Transverse colon (tissue), 4 donors: ENCODE data around the gene EPN2. TPM values are rescaled to one million over a fixed set of nuclear protein-coding genes. Genes with fewer than 3 reads are reported as not detected.
A peak's percentile ranks its signal among the peaks of the same experiment; 100 is the strongest.

Source experiments
- DNase-seq: peaks from one replicate; pipeline ENCODE4 v3.0.0-alpha.2; 2019
- H3K27ac ChIP-seq, 4 donors: fragments of 200-600 bp; sonication (generic); 2 replicates each; pipeline ENCODE4 v1.5.1; 2016 to 2018; ENCODE audit warnings: inconsistent platforms in 4 of 4
- H3K27me3 ChIP-seq: fragments of 200-600 bp; sonication (generic); 2 replicates; pipeline ENCODE4 v1.5.1; 2017; ENCODE audit warnings: inconsistent platforms
- H3K36me3 ChIP-seq, 4 donors: fragments of 200-600 bp; sonication (generic); 2 replicates each; pipeline ENCODE4 v1.5.1; 2017 to 2019; ENCODE audit warnings: inconsistent platforms in 4 of 4
- H3K4me1 ChIP-seq, 4 donors: fragments of 200-600 bp; sonication (generic); 2 replicates each; pipeline ENCODE4 v1.5.1; 2017 to 2020; ENCODE audit warnings: inconsistent platforms in 4 of 4
- H3K4me3 ChIP-seq, 4 donors: fragments of 200-600 bp; sonication (generic); 1 replicate in 1 of 4; 2 replicates in 3 of 4; pipeline versions ENCODE4 v1.5.1 to v1.6.1; 2017 to 2019; ENCODE audit warnings: inconsistent platforms in 4 of 4
- H3K9me3 ChIP-seq, 2 donors: fragments of 200-600 bp; sonication (generic); 2 replicates each; pipeline ENCODE4 v1.5.1; 2017 to 2019; ENCODE audit warnings: inconsistent platforms in 2 of 2
- EP300 ChIP-seq: sonication (generic); formaldehyde crosslinking; IDR thresholded peaks from one replicate; pipeline ENCODE4 v1.6.1; 2017; ENCODE audit warnings: antibody characterized with exemption, low read depth
- POLR2A ChIP-seq: fragments of 450-650 bp; IDR thresholded peaks from one replicate; pipeline ENCODE4 v1.6.1; 2016; ENCODE audit warnings: antibody characterized with exemption, mild to moderate bottlenecking, moderate library complexity
- POLR2AphosphoS5 ChIP-seq, 3 donors: sonication (generic); formaldehyde crosslinking; IDR thresholded peaks; one replicate each; pipeline ENCODE4 v1.6.1; 2016; ENCODE audit warnings: antibody characterized with exemption in 3 of 3
- WGBS, 2 donors: methylation state at CpG; one replicate each; pipeline ENCODE4 v1.1.5; 2018; ENCODE audit warnings: low coverage in 1 of 2; 5-methylcytosine and 5-hydroxymethylcytosine counted together
- in situ Hi-C, 4 donors: fragments of 200-750 bp; cut with MboI; loops; one replicate each; pipeline versions ENCODE4 v1.15.0 to v1.15.1; 2017; ENCODE audit warnings: low sequenced_read_pairs in 3 of 4, low pct_ligation_motif_present in 1 of 4, low pct_unique_long_range_greater_than_20kb in 1 of 4
- intact Hi-C: fragments of 100-400 bp; cut with DNase I; formaldehyde crosslinking; loops from one replicate; pipeline ENCODE4 v1.15.1; 2023; ENCODE audit warnings: low total_unique reads
- total RNA-seq, 4 donors: library from RNA; depleted of rRNA; stranded (reverse); fragments of >200 nt; gene quantifications; one replicate each; pipeline ENCODE4 v1.1.0, GENCODE V29; 2016
- TF ChIP-seq, protein P1 (sequence below), 5 experiments: fragments of 200-600 bp in 3 of 5; fragments of 450-650 bp in 2 of 5; sonication (generic) in 3 of 5; IDR thresholded peaks; 1 replicate in 2 of 5; 2 replicates in 3 of 5; pipeline ENCODE4 v1.5.1; 2016 to 2017; ENCODE audit warnings: antibody characterized with exemption in 5 of 5, inconsistent platforms in 3 of 5, mild to moderate bottlenecking in 2 of 5, moderate library complexity in 1 of 5

EPN2 gene
- total RNA-seq, 4 donors from 2014 or later, result 30.4 to 98.7 (median 65.5) TPM

DNA sequence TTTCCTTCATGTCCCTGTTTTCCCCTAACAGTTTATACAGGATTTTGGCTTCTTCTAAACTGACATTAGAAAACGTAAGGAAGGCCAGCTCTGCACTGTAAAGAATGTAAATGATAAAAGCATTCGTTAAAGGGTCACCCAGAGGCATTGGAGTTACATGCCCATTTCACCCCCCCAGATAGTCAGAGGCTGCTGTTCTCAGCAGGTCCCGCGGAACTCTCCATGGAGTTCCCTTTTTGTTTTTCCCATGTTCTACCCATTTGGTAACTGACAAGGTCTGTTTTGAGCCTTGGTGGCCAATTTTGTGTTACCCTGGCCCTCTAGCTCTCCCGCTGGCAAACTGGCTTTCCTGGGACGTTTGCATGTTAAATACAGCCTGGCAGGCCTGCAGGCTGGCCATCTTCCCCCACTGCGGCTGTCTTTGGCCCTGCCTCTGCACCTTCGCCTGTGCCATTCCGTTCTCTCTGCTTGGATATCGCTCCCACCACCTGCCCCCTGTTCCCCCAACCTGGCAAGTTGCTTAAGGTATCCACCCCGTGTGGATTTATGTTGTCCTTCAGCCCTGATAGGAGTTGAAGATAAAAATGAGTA is 49.7 kb downstream of the EPN2 start:
- WGBS, 2 donors, result 69 to 76% methylated on average over 7 to 11 of the region's 11 CpGs
- H3K4me3 ChIP-seq, result no peak overlapping the region

DNA sequence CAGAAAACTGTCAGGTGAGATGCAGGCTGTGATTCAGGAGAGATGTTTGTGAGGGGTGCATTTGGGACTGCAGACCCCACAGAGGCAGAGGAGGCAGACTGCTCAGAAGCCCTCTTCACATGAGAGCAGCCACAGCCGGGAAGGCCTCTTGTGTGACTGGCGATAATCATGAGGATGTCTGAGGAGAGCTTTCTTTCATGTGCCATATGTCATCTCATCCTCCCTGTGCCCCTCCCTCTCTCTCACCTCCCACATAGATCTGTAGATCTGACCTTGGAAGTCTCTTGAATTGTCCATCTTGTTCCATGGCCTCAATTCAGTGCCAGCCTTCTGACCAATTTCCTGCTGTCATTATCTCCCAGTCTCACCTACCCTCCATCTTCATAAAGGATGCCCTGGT is 50.5 kb downstream of the EPN2 start:
- intact Hi-C loops, result no loop called here
- TF ChIP-seq POLR2A (no peak), POLR2AphosphoS5 (IDR thresholded peaks at IDR 0.05) (no peak), EP300 (no peak)
- TF ChIP-seq, protein P1, sequence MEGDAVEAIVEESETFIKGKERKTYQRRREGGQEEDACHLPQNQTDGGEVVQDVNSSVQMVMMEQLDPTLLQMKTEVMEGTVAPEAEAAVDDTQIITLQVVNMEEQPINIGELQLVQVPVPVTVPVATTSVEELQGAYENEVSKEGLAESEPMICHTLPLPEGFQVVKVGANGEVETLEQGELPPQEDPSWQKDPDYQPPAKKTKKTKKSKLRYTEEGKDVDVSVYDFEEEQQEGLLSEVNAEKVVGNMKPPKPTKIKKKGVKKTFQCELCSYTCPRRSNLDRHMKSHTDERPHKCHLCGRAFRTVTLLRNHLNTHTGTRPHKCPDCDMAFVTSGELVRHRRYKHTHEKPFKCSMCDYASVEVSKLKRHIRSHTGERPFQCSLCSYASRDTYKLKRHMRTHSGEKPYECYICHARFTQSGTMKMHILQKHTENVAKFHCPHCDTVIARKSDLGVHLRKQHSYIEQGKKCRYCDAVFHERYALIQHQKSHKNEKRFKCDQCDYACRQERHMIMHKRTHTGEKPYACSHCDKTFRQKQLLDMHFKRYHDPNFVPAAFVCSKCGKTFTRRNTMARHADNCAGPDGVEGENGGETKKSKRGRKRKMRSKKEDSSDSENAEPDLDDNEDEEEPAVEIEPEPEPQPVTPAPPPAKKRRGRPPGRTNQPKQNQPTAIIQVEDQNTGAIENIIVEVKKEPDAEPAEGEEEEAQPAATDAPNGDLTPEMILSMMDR (IDR thresholded peaks at IDR 0.05), result no peak
- in situ Hi-C loops, result no loop called here
- Histone ChIP-seq H3K9me3 (no peaks in the 10 kb centered on the region), H3K27me3 (no peaks in the 10 kb centered on the region), H3K4me3 (no peak overlapping the region), H3K27ac (no peak overlapping the region), H3K4me1 (peaks cover 5 to 30% (median 16%) of the 10 kb centered on the region in 4 donors), H3K36me3 (peaks cover 0 to 9% (median 0%) of the 10 kb centered on the region in 4 donors)
- no peak for DNase-seq
- WGBS, 2 donors, result 97 to 100% methylated on average over 2 of the region's 2 CpGs

More for the DNA sequence above, 49.7 kb downstream of the EPN2 start:
- peaks cover 0 to 9% (median 0%) of the 10 kb centered on the region in 4 donors for H3K36me3 ChIP-seq
- no peaks in the 10 kb centered on the region for H3K9me3 ChIP-seq
- in situ Hi-C loops, result no loop called here
- intact Hi-C loops, result no loop called here
- H3K27me3 ChIP-seq, result no peaks in the 10 kb centered on the region
- H3K4me1 ChIP-seq, result peaks cover 5 to 30% (median 16%) of the 10 kb centered on the region in 4 donors
- DNase-seq, result no peak
- TF ChIP-seq POLR2A (no peak), POLR2AphosphoS5 (IDR thresholded peaks at IDR 0.05) (no peak), EP300 (no peak)
- TF ChIP-seq, protein P1 (IDR thresholded peaks at IDR 0.05), result no peak
- H3K27ac ChIP-seq, result peak overlapping the region in 1 of 4 donors; percentile 45

DNA sequence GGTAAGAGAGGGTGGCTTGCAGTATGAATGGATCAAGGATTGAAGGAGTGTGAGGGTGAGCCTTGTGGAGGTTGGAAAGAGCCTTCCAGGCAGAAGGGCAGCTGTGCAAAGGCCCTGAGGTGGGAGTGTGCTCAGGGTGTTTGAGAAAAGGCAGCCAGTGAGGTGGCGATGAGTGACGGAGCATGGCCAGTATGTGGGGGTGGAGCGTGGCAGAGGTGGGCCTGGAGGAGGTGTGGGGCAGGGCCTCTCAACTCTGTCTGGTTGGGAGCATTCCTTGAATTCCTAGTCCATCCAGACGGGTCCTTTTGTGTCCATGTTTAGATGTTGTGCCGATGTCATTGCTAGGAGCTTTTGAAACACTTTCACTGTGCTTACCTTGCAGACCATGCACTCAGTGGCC is 51.3 kb downstream of the EPN2 start:
- in situ Hi-C loops, result no loop called here
- H3K36me3 ChIP-seq, result peaks cover 0 to 4% (median 0%) of the 10 kb centered on the region in 4 donors
- no peak overlapping the region for H3K27ac ChIP-seq
- H3K27me3 ChIP-seq, result no peaks in the 10 kb centered on the region
- no peaks in the 10 kb centered on the region for H3K9me3 ChIP-seq
- H3K4me3 ChIP-seq, result no peak overlapping the region
- intact Hi-C loops, result no loop called here
- WGBS, 2 donors, result 84 to 86% methylated on average over 3 to 5 of the region's 5 CpGs
- TF ChIP-seq, protein P1 (IDR thresholded peaks at IDR 0.05), result no peak
- TF ChIP-seq POLR2AphosphoS5 (IDR thresholded peaks at IDR 0.05) (no peak), EP300 (no peak), POLR2A (no peak)
- H3K4me1 ChIP-seq, result peaks cover 5 to 30% (median 16%) of the 10 kb centered on the region in 4 donors
- DNase-seq, result no peak

DNA sequence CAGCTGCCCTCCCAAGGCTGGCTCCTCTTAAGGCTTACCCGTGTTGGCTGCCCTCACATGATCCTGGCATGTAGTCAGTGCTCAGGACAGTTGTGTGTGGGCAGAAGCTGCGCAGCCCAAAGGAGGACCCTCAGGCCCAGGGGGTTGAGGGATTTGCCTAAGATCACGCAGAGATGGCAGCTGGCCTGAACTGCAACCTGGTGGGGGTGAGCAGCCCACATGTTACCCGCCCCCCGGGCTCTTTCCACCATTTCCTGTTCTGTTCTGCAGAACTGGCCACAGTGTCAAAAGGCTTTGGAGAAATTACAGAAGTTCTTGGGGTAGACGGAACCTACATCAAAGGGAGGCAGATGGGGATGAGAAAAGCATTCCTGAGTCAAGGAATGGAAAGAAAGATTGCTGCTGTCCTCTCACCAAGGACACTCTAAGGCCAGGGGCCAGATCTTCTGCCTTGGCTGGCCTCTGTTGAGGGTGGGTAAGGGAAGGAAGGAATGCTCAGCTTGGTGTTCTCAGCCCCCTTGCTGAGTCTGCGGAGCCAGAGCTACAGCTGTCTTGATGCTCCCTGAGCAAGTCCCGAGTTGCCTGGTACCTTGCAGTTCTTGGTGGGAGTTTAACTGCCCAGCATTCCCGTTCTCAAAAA is 53.0 kb downstream of the EPN2 start:
- H3K36me3 ChIP-seq, result no peaks in the 10 kb centered on the region
- H3K4me1 ChIP-seq, result peaks cover 5 to 20% (median 13%) of the 10 kb centered on the region in 4 donors
- H3K27ac ChIP-seq, result peak overlapping the region in 3 of 4 donors; percentile 21 to 51 (median 29)
- WGBS, 2 donors, result 37 to 64% methylated on average over 2 to 9 of the region's 9 CpGs
- H3K4me3 ChIP-seq, result no peak overlapping the region
- H3K27me3 ChIP-seq, result no peaks in the 10 kb centered on the region
- in situ Hi-C loops, result no loop called here
- no peak for DNase-seq
- H3K9me3 ChIP-seq, result no peaks in the 10 kb centered on the region
- no peak for TF ChIP-seq POLR2A
- TF ChIP-seq, protein P1 (IDR thresholded peaks at IDR 0.05), result no peak
- TF ChIP-seq POLR2AphosphoS5 (IDR thresholded peaks at IDR 0.05), result no peak
- no peak for TF ChIP-seq EP300
- intact Hi-C loops, result no loop called here
